ENCODE data around the gene ATG4D.

- no peak for TF ChIP-seq CTCF (IDR thresholded peaks at IDR 0.05 in 2 of 3, conservative IDR thresholded peaks at IDR 0.05 in 1 of 3; ENCODE audit: control insufficient read depth in 2 of 3, extremely low read depth in 1 of 3, insufficient read depth in 1 of 3, low read depth in 3 of 3, low read length in 3 of 3)
- no peak for TF ChIP-seq POLR2AphosphoS5 (IDR thresholded peaks at IDR 0.05; ENCODE audit: low read length)
- no peak for TF ChIP-seq JUNB (IDR thresholded peaks at IDR 0.05)
- TF ChIP-seq ZNF592 (IDR thresholded peaks at IDR 0.05), result no peak
Observed at GRCh38 chr19:10525636-10526035, 18.1 kb upstream of the ATG4D start.

All from GM12878 (cell line).